ENCODE data around the gene CCDC178.

DNA sequence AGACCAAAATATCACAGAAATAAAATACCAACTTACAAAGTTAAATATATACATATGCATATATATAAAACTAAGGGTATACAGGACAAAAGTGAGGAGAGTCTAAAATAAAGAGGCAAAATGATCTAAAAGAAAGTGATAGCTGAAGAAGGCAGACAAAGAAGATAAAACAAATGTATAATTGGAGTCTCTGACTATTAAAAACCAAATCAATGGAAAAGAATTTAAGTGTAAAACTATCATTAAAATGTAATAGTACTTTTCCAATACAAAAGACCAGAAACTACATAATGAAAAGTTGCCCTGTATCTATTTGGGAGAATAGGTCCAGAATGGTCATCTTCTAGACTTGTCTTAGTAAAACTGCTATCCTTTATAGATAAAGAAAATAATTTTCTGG, 400.3 kb downstream of the CCDC178 start:
- TF ChIP-seq POLR2A (IDR thresholded peaks at IDR 0.05; ENCODE audit: low read length) (no peak), GATA1 (IDR thresholded peaks at IDR 0.05; ENCODE audit: low read depth, low read length) (no peak)

Data from erythroblast (primary cell).